ENCODE results near the gene ITGB1. TPM values are rescaled to one million over a fixed set of nuclear protein-coding genes. Genes with fewer than 3 reads are reported as not detected.
"Not testable (repeated sequence)": the region's sequence is repeated elsewhere in the genome, so short reads cannot be mapped to it uniquely, and the experiment has no call there.

Gene ITGB1
- total RNA-seq, 2 experiments from 2014 or later = 82.4 to 82.9 TPM

- no peaks in the 10 kb centered on the region for H3K36me3 ChIP-seq (ENCODE audit: insufficient read depth, low read length)
- Mint-ChIP-seq H3K36me3 (ENCODE audit: low read depth) (no peaks in the 10 kb centered on the region), H3K27me3 (no peaks in the 10 kb centered on the region), H3K27ac (peak overlapping the region; percentile 92), H3K9me3 (no peaks in the 10 kb centered on the region), H3K4me1 (ENCODE audit: low read depth) (peaks cover 23% of the 10 kb centered on the region), H3K4me3 (peak overlapping the region; percentile 92)
- H3K4me3 ChIP-seq (ENCODE audit: low read length) = peak overlapping the region; percentile 77
- H3K27me3 ChIP-seq (ENCODE audit: control insufficient read depth in 1 of 2, insufficient read depth in 2 of 2, low read length in 2 of 2) = no peaks in the 10 kb centered on the region
- POLR2A ChIA-PET = interaction anchor here (0.8 to 2.4 kb wide), 26 partner anchors 10 to 635 kb away, joined by 3 to 12 read pairs (median 4); partner anchors contain the start of gene CCDC7
- intact Hi-C loops (cut with DNase I, micrococcal nuclease) = loop anchor here (2.0 kb wide), 1 partner anchor 22 kb away; the partner anchor contains the start of gene ITGB1 (in 2 of the 2)
- DNase-seq = peak; percentile 71 to 93 (median 80)
- CTCF ChIA-PET = interaction anchor here (0.6 to 1.9 kb wide), 6 partner anchors 28 to 522 kb away, joined by 3 to 7 read pairs (median 3); no protein-coding TSS in a partner anchor
- ATAC-seq (ENCODE audit: poor library complexity) = peak; percentile 96
- no peaks in the 10 kb centered on the region for H3K9me3 ChIP-seq (ENCODE audit: control insufficient read depth in 1 of 2, insufficient read depth in 1 of 2, low read length in 2 of 2)
- peak overlapping the region; percentile 70 to 90 for H3K27ac ChIP-seq (ENCODE audit: low read depth in 1 of 2, low read length in 2 of 2)
- TF ChIP-seq CTCF (IDR thresholded peaks at IDR 0.05) = no peak
- peaks cover 28% of the 10 kb centered on the region for H3K4me1 ChIP-seq (ENCODE audit: insufficient read depth, low read length)
Observed at GRCh38 chr10:32980558-32981468, 22.8 kb upstream of the ITGB1 start.

DNA sequence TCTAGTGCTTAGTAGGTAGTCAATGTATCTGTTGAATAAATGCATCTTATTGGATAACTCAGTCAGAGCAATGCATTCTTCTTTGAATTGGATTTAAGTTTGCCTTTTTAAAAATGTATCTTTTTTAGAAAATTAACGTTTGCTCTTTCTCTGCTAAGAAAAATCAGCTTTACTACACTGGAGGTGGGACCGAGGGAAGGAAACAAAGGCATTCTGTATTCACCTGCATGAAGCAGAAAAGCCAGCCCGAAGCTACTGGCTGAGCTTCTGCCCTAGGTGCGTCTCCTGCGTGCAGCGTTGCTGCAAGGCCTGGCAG, 22.2 kb upstream of the ITGB1 start:
- H3K4me1 Mint-ChIP-seq (ENCODE audit: low read depth) = peaks cover 23% of the 10 kb centered on the region
- DNase-seq (no peak), ATAC-seq (ENCODE audit: poor library complexity) (no peak)
- Histone ChIP-seq H3K27ac (ENCODE audit: low read depth in 1 of 2, low read length in 2 of 2) (peak overlapping the region; percentile 70 to 90), H3K4me3 (ENCODE audit: low read length) (peak overlapping the region; percentile 77), H3K36me3 (ENCODE audit: insufficient read depth, low read length) (no peaks in the 10 kb centered on the region), H3K9me3 (ENCODE audit: control insufficient read depth in 1 of 2, insufficient read depth in 1 of 2, low read length in 2 of 2) (no peaks in the 10 kb centered on the region), H3K27me3 (ENCODE audit: control insufficient read depth in 1 of 2, insufficient read depth in 2 of 2, low read length in 2 of 2) (no peaks in the 10 kb centered on the region), H3K4me1 (ENCODE audit: insufficient read depth, low read length) (peaks cover 28% of the 10 kb centered on the region)
- H3K27ac Mint-ChIP-seq = peak overlapping the region; percentile 92
- no peaks in the 10 kb centered on the region for H3K9me3 Mint-ChIP-seq
- CTCF ChIA-PET = interaction anchor here (0.6 to 1.9 kb wide), 4 partner anchors 28 to 176 kb away, joined by 3 to 7 read pairs (median 4); no protein-coding TSS in a partner anchor
- H3K36me3 Mint-ChIP-seq (ENCODE audit: low read depth) = no peaks in the 10 kb centered on the region
- POLR2A ChIA-PET = interaction anchor here (0.8 to 2.4 kb wide), 21 partner anchors 9 to 634 kb away, joined by 3 to 12 read pairs (median 4); partner anchors contain the start of gene CCDC7
- intact Hi-C loops (cut with DNase I, micrococcal nuclease) = loop anchor here (2.0 kb wide), 1 partner anchor 21 kb away; the partner anchor contains the start of gene ITGB1 (in 2 of the 2)
- H3K27me3 Mint-ChIP-seq = no peaks in the 10 kb centered on the region
- H3K4me3 Mint-ChIP-seq = peak overlapping the region; percentile 92
- no peak for TF ChIP-seq CTCF (IDR thresholded peaks at IDR 0.05)

- Mint-ChIP-seq H3K4me3 (peak overlapping the region; percentile 36), H3K4me1 (ENCODE audit: low read depth) (peaks cover 23% of the 10 kb centered on the region), H3K27ac (peak overlapping the region; percentile 92)
- not testable (repeated sequence) for H3K4me3 ChIP-seq (ENCODE audit: low read length); H3K9me3 Mint-ChIP-seq; H3K36me3 Mint-ChIP-seq (ENCODE audit: low read depth); H3K27me3 Mint-ChIP-seq; H3K27ac ChIP-seq (ENCODE audit: low read depth in 1 of 2, low read length in 2 of 2); H3K27me3 ChIP-seq (ENCODE audit: control insufficient read depth in 1 of 2, insufficient read depth in 2 of 2, low read length in 2 of 2); H3K36me3 ChIP-seq (ENCODE audit: insufficient read depth, low read length); ATAC-seq (ENCODE audit: poor library complexity); H3K9me3 ChIP-seq (ENCODE audit: control insufficient read depth in 1 of 2, insufficient read depth in 1 of 2, low read length in 2 of 2); DNase-seq
- H3K4me1 ChIP-seq (ENCODE audit: insufficient read depth, low read length) = peaks cover 28% of the 10 kb centered on the region
- POLR2A ChIA-PET = interaction anchor here (0.8 to 2.4 kb wide), 18 partner anchors 9 to 634 kb away, joined by 3 to 12 read pairs (median 4); partner anchors contain the start of gene CCDC7
- CTCF ChIA-PET = interaction anchor here (1.4 to 1.9 kb wide), 3 partner anchors 25 to 176 kb away, joined by 3 to 7 read pairs (median 6); no protein-coding TSS in a partner anchor
- intact Hi-C loops (cut with DNase I, micrococcal nuclease) = loop anchor here (2.0 kb wide), 1 partner anchor 21 kb away; the partner anchor contains the start of gene ITGB1 (in 2 of the 2)
Observed at GRCh38 chr10:32979719-32980118, 21.7 kb upstream of the ITGB1 start.
